ENCODE measurements around the gene FANCC.

FANCC gene

GRCh38 chr9:95083086-95083768 lies 234.3 kb downstream of the FANCC start:
- Histone ChIP-seq H3K9me3 (replicated peaks in 1 of 11) (no peaks in the 10 kb centered on the region), H3K36me3 (peaks cover 8 to 52% (median 44%) of the 10 kb centered on the region in 11 experiments; a peak in 20 of 22 replicates), H3K27me3 (no peaks in the 10 kb centered on the region), H3K4me2 (no peak overlapping the region), H3K9ac (no peak overlapping the region), H3K4me1 (peaks cover 0 to 35% (median 10%) of the 10 kb centered on the region in 10 experiments; a peak in 10 of 20 replicates), H4K20me1 (peaks cover 0 to 43% (median 0%) of the 10 kb centered on the region in 11 experiments; a peak in 3 of 22 replicates), H3K27ac (no peak overlapping the region), H3K4me3 (no peak overlapping the region)
- no peak for TF ChIP-seq Cebpa-rat (IDR thresholded peaks at IDR 0.05)

- Histone ChIP-seq H3K27me3 (no peaks in the 10 kb centered on the region), H3K4me1 (peaks cover 0 to 28% (median 3%) of the 10 kb centered on the region in 10 experiments; a peak in 9 of 20 replicates), H3K4me3 (no peak overlapping the region), H3K9ac (no peak overlapping the region), H3K4me2 (no peak overlapping the region), H4K20me1 (peaks cover 0 to 40% (median 0%) of the 10 kb centered on the region in 11 experiments; a peak in 2 of 22 replicates), H3K27ac (no peak overlapping the region), H3K36me3 (peaks cover 8 to 53% (median 44%) of the 10 kb centered on the region in 11 experiments; a peak in 20 of 22 replicates), H3K9me3 (replicated peaks in 1 of 11) (no peaks in the 10 kb centered on the region)
- TF ChIP-seq Cebpa-rat (IDR thresholded peaks at IDR 0.05): no peak
These were observed 235.0 kb downstream of the FANCC start for GRCh38 chr9:95082401-95083084.

GRCh38 chr9:95081998-95082397 lies 235.5 kb downstream of the FANCC start:
- no peak overlapping the region for H3K4me3 ChIP-seq
- TF ChIP-seq Cebpa-rat (IDR thresholded peaks at IDR 0.05): no peak
- H3K27ac ChIP-seq: no peak overlapping the region
- H3K36me3 ChIP-seq: peaks cover 8 to 53% (median 44%) of the 10 kb centered on the region in 11 experiments; a peak in 20 of 22 replicates
- H3K9me3 ChIP-seq (replicated peaks in 1 of 11): no peaks in the 10 kb centered on the region
- H3K27me3 ChIP-seq: no peaks in the 10 kb centered on the region
- H3K4me1 ChIP-seq: peaks cover 0 to 31% (median 2%) of the 10 kb centered on the region in 10 experiments; a peak in 8 of 20 replicates
- no peak overlapping the region for H3K9ac ChIP-seq
- H4K20me1 ChIP-seq: peaks cover 0 to 40% (median 0%) of the 10 kb centered on the region in 11 experiments; a peak in 2 of 22 replicates
- no peak overlapping the region for H3K4me2 ChIP-seq

- peaks cover 8 to 46% (median 36%) of the 10 kb centered on the region in 11 experiments; a peak in 19 of 22 replicates for H3K36me3 ChIP-seq
- peaks cover 0 to 34% (median 2%) of the 10 kb centered on the region in 10 experiments; a peak in 8 of 20 replicates for H3K4me1 ChIP-seq
- no peaks in the 10 kb centered on the region for H3K27me3 ChIP-seq
- no peak overlapping the region for H3K27ac ChIP-seq
- peaks cover 0 to 40% (median 0%) of the 10 kb centered on the region in 11 experiments; a peak in 2 of 22 replicates for H4K20me1 ChIP-seq
- no peak overlapping the region for H3K9ac ChIP-seq
- no peak overlapping the region for H3K4me3 ChIP-seq
- no peak for TF ChIP-seq Cebpa-rat (IDR thresholded peaks at IDR 0.05)
- H3K4me2 ChIP-seq: no peak overlapping the region
- H3K9me3 ChIP-seq (replicated peaks in 1 of 11): no peaks in the 10 kb centered on the region
These were observed 236.4 kb downstream of the FANCC start for GRCh38 chr9:95080961-95081647.

- Histone ChIP-seq H3K9me3 (replicated peaks in 1 of 11) (no peaks in the 10 kb centered on the region), H3K4me3 (no peak overlapping the region), H3K4me2 (no peak overlapping the region), H4K20me1 (peaks cover 0 to 29% (median 0%) of the 10 kb centered on the region in 11 experiments; a peak in 2 of 22 replicates), H3K27ac (no peak overlapping the region), H3K27me3 (no peaks in the 10 kb centered on the region), H3K4me1 (peaks cover 0 to 28% (median 2%) of the 10 kb centered on the region in 10 experiments; a peak in 8 of 20 replicates), H3K36me3 (peaks cover 5 to 37% (median 31%) of the 10 kb centered on the region in 11 experiments; a peak in 18 of 22 replicates), H3K9ac (no peak overlapping the region)
- no peak for TF ChIP-seq Cebpa-rat (IDR thresholded peaks at IDR 0.05)
These were observed 238.0 kb downstream of the FANCC start for GRCh38 chr9:95079461-95079860.

GRCh38 chr9:95078939-95079338 lies 238.6 kb downstream of the FANCC start:
- 0 out of 22 replicates have a peak overlapping the region, but pooled peaks of 1 of the 11 experiments have one; percentile 9 for H3K4me2 ChIP-seq
- no peaks in the 10 kb centered on the region for H3K9me3 ChIP-seq (replicated peaks in 1 of 11)
- no peak overlapping the region for H3K27ac ChIP-seq
- H3K4me1 ChIP-seq: peaks cover 0 to 28% (median 2%) of the 10 kb centered on the region in 10 experiments; a peak in 8 of 20 replicates
- H3K4me3 ChIP-seq: no peak overlapping the region
- H3K9ac ChIP-seq: no peak overlapping the region
- H4K20me1 ChIP-seq: peaks cover 0 to 28% (median 0%) of the 10 kb centered on the region in 11 experiments; a peak in 1 of 22 replicates
- peaks cover 5 to 43% (median 33%) of the 10 kb centered on the region in 11 experiments; a peak in 18 of 22 replicates for H3K36me3 ChIP-seq
- no peak for TF ChIP-seq Cebpa-rat (IDR thresholded peaks at IDR 0.05)
- no peaks in the 10 kb centered on the region for H3K27me3 ChIP-seq

GRCh38 chr9:95078511-95078910 lies 239.0 kb downstream of the FANCC start:
- H3K9me3 ChIP-seq (replicated peaks in 1 of 11): no peaks in the 10 kb centered on the region
- H3K9ac ChIP-seq: no peak overlapping the region
- H3K36me3 ChIP-seq: peaks cover 5 to 47% (median 32%) of the 10 kb centered on the region in 11 experiments; a peak in 18 of 22 replicates
- no peak overlapping the region for H3K4me3 ChIP-seq
- peaks cover 0 to 28% (median 2%) of the 10 kb centered on the region in 10 experiments; a peak in 8 of 20 replicates for H3K4me1 ChIP-seq
- no peak overlapping the region for H3K27ac ChIP-seq
- no peak for TF ChIP-seq Cebpa-rat (IDR thresholded peaks at IDR 0.05)
- 0 out of 22 replicates have a peak overlapping the region, but pooled peaks of 2 of the 11 experiments have one; percentile 3 to 9 for H3K4me2 ChIP-seq
- peaks cover 0 to 28% (median 0%) of the 10 kb centered on the region in 11 experiments; a peak in 1 of 22 replicates for H4K20me1 ChIP-seq
- H3K27me3 ChIP-seq: no peaks in the 10 kb centered on the region

GRCh38 chr9:95077766-95078370 lies 239.6 kb downstream of the FANCC start:
- H3K9me3 ChIP-seq (replicated peaks in 1 of 11): no peaks in the 10 kb centered on the region
- H3K4me2 ChIP-seq: no peak overlapping the region
- H4K20me1 ChIP-seq: peaks cover 0 to 28% (median 0%) of the 10 kb centered on the region in 11 experiments; a peak in 1 of 22 replicates
- peaks cover 0 to 28% (median 2%) of the 10 kb centered on the region in 10 experiments; a peak in 8 of 20 replicates for H3K4me1 ChIP-seq
- H3K9ac ChIP-seq: no peak overlapping the region
- no peak for TF ChIP-seq Cebpa-rat (IDR thresholded peaks at IDR 0.05)
- no peaks in the 10 kb centered on the region for H3K27me3 ChIP-seq
- H3K4me3 ChIP-seq: no peak overlapping the region
- peaks cover 5 to 42% (median 27%) of the 10 kb centered on the region in 11 experiments; a peak in 18 of 22 replicates for H3K36me3 ChIP-seq
- H3K27ac ChIP-seq: no peak overlapping the region

All from BLaER1 treated with 17β-estradiol and CSF1 and Interleukin-3, amounts not matched to agents 10 nM and 100 nM (cell line).